Measurements from ENCODE around the gene NRCAM. TPM values are rescaled to one million over a fixed set of nuclear protein-coding genes. Genes with fewer than 3 reads are reported as not detected.
"Not testable (repeated sequence)": the region's sequence is repeated elsewhere in the genome, so short reads cannot be mapped to it uniquely, and the experiment has no call there.

The NRCAM gene
- total RNA-seq, 2 donors from 2014 or later, result 17.9 to 28.2 TPM

GRCh38 chr7:108340856-108341411, 115.3 kb downstream of the NRCAM start:
- Histone ChIP-seq H3K4me3 (ENCODE audit: low read length) (no peak overlapping the region), H3K27me3 (ENCODE audit: control insufficient read depth, insufficient read depth, low read length, poor library complexity, severe bottlenecking) (no peaks in the 10 kb centered on the region), H3K36me3 (ENCODE audit: control insufficient read depth, insufficient read depth, low read length) (no peaks in the 10 kb centered on the region), H3K9ac (ENCODE audit: extremely low read depth, low read length, poor library complexity, severe bottlenecking) (no peak overlapping the region), H3K9me3 (ENCODE audit: control insufficient read depth, low read length) (peaks cover 8% of the 10 kb centered on the region), H3K4me1 (ENCODE audit: control insufficient read depth, insufficient read depth, low read length) (peaks cover 18% of the 10 kb centered on the region), H3K27ac (ENCODE audit: low read depth, low read length) (no peak overlapping the region)
- 95 to 100% methylated on average over 4 to 9 of the region's 9 CpGs for WGBS, 2 experiments (ENCODE audit: insufficient coverage in 1 of 2, insufficient read length in 1 of 2)
- no peak for TF ChIP-seq CTCF (conservative IDR thresholded peaks at IDR 0.05)
- Mint-ChIP-seq H3K9me3 (peaks cover 7% of the 10 kb centered on the region), H3K27ac (no peak overlapping the region), H3K36me3 (ENCODE audit: low read depth) (no peaks in the 10 kb centered on the region), H3K27me3 (ENCODE audit: insufficient read depth) (no peaks in the 10 kb centered on the region), H3K4me1 (peaks cover 42% of the 10 kb centered on the region), H3K4me3 (no peak overlapping the region)
- no peak for DNase-seq

DNA sequence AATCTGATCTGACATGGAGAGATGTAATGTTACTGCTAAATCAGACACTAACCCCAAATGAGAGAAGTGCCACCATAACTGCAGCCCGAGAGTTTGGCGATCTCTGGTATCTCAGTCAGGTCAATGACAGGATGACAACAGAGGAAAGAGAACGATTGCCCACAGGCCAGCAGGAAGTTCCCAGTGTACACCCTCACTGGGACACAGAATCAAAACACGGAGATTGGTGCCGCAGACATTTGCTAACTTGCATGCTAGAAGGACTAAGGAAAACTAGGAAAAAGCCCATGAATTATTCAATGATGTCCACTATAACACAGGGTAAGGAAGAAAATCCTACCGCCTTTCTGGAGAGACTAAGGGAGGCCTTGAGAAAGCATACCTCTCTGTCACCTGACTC, 115.8 kb downstream of the NRCAM start:
- not testable (repeated sequence) for H3K4me3 Mint-ChIP-seq; H3K27me3 ChIP-seq (ENCODE audit: control insufficient read depth, insufficient read depth, low read length, poor library complexity, severe bottlenecking); H3K9me3 Mint-ChIP-seq; DNase-seq; H3K27ac Mint-ChIP-seq; H3K27me3 Mint-ChIP-seq (ENCODE audit: insufficient read depth); H3K4me3 ChIP-seq (ENCODE audit: low read length); H3K9ac ChIP-seq (ENCODE audit: extremely low read depth, low read length, poor library complexity, severe bottlenecking); H3K27ac ChIP-seq (ENCODE audit: low read depth, low read length); H3K36me3 ChIP-seq (ENCODE audit: control insufficient read depth, insufficient read depth, low read length); H3K9me3 ChIP-seq (ENCODE audit: control insufficient read depth, low read length); H3K36me3 Mint-ChIP-seq (ENCODE audit: low read depth)
- peaks cover 15% of the 10 kb centered on the region for H3K4me1 ChIP-seq (ENCODE audit: control insufficient read depth, insufficient read depth, low read length)
- 93 to 100% methylated on average over 3 to 6 of the region's 6 CpGs for WGBS, 2 experiments (ENCODE audit: insufficient coverage in 1 of 2, insufficient read length in 1 of 2)
- peaks cover 37% of the 10 kb centered on the region for H3K4me1 Mint-ChIP-seq

DNA sequence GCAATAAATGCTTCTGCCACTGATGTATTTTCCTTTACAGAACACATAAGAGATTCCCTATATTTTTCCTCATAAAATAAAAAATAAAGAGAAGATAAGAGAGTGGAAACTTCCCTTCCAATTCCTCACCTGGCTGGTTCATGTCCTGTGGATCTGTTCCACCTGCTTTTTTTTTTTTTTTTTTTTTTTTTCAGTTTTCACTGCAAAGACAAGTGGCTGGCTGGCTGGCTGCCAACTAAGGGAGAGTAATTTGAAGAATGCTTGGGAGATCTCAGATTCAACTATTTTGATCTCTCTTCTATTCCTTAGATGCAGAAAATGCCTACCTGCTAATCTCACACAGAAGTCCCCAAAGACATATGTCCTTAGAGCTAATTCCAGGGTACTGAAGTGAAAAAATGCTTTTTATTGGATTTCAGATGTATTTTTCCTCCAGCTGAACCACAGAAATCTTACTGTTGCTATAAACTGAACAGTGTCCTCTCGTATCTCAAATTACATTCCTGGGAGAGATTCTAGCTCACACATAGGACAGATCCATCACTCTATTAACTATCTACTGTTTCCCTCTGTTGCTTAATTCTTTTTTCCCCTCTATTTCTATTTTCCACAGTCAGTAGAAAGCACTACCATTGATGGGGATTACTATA, 120.8 kb downstream of the NRCAM start:
- WGBS, 2 experiments (ENCODE audit: insufficient coverage in 1 of 2, insufficient read length in 1 of 2), result 64 to 88% methylated on average over 1 of the region's 1 CpG
- no peaks in the 10 kb centered on the region for H3K36me3 ChIP-seq (ENCODE audit: control insufficient read depth, insufficient read depth, low read length)
- Mint-ChIP-seq H3K27me3 (ENCODE audit: insufficient read depth) (no peaks in the 10 kb centered on the region), H3K4me3 (no peak overlapping the region), H3K9me3 (no peaks in the 10 kb centered on the region), H3K27ac (no peak overlapping the region), H3K36me3 (ENCODE audit: low read depth) (no peaks in the 10 kb centered on the region), H3K4me1 (peaks cover 25% of the 10 kb centered on the region)
- H3K9ac ChIP-seq (ENCODE audit: extremely low read depth, low read length, poor library complexity, severe bottlenecking), result no peak overlapping the region
- no peak for TF ChIP-seq CTCF (conservative IDR thresholded peaks at IDR 0.05)
- H3K27ac ChIP-seq (ENCODE audit: low read depth, low read length), result no peak overlapping the region
- DNase-seq, result no peak
- no peaks in the 10 kb centered on the region for H3K27me3 ChIP-seq (ENCODE audit: control insufficient read depth, insufficient read depth, low read length, poor library complexity, severe bottlenecking)
- no peaks in the 10 kb centered on the region for H3K9me3 ChIP-seq (ENCODE audit: control insufficient read depth, low read length)
- H3K4me1 ChIP-seq (ENCODE audit: control insufficient read depth, insufficient read depth, low read length), result peaks cover 10% of the 10 kb centered on the region
- H3K4me3 ChIP-seq (ENCODE audit: low read length), result no peak overlapping the region
